HG03060 (cell line): ENCODE measurements around the gene RGPD4.
"Not testable (repeated sequence)": the region's sequence is repeated elsewhere in the genome, so short reads cannot be mapped to it uniquely, and the experiment has no call there.

Experiments used
- ATAC-seq: cut with Tn5 transposase; IDR thresholded peaks from one replicate; pipeline ENCODE4 v1.9.1; 2021; ENCODE audit warnings: low read depth, moderate number of reproducible peaks; ENCODE audit not compliant: unreplicated experiment

Gene RGPD4

DNA sequence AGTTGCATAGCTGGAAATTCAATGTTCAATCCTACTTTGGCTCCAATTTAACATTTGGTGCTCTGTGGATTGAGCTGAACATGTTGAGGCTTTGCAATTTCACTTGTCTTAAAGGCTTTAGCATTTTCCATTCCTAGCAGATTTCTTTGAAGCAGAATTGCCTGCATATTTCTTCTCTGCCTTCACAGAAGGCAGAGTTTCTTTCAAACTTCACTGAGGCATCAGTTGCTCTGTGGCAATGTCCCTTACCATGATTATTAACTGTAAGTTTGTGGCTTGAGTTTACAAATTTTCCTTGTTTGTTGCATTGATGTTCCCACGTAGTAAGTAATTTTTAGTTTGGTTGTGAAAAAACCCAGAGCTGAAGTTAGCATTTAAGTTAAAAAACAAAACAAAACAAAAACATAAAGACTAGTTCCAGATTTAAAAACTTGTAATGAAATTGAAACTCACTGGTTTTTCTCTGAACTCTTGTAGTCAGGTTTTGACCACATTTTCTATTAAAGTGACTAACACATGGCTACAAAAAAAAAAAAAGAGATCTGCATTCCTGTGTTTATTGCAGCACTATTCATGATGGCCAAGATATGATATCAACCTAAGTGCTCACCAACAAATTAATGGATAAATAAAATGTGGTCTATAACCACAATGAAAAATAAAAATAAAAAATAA is 90.1 kb downstream of the RGPD4 start:
- not testable (repeated sequence) for ATAC-seq

DNA sequence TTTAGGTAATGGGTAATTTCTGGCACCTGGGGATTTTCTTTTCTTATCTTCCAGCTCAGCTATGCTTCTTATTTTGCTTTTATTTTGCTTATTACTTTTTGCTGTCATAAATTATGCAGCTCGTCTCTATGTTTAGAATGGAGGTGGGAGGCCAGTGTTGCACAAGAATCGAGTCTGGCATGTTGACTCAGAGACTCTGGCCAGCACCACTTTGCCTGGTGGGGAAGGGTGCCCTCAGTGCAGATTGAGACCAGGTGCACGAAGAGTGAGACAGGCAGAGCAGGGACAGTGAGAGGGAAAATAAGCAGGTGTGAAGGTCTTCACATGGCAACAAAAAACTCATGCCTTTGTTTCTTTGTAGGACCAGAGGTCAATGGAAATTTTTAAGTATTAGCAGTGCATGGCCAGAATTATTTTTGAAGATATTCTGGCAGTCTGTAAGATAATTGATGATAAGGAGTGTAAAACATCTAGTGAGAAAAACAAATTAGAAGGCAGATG is 100.4 kb downstream of the RGPD4 start:
- no peak for ATAC-seq

DNA sequence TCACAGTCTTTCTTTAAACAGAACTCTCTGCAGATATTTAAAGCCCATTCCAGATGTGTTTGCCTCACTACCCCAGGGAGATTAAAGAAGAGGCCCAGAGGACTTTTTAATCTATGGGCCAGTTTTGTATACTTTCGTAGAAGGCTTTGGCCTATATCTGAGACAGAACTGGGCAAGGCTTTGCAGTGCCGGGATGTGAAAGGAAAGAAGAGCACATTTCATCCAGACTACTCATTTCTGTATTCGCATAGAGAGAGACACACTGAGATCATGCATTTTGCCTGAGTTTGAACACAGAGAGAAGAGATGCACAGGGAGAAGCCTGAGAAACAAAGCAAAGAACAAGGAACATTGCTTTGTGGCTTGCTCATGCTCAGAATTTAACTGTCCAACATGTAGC is 104.7 kb downstream of the RGPD4 start:
- ATAC-seq, result no peak

DNA sequence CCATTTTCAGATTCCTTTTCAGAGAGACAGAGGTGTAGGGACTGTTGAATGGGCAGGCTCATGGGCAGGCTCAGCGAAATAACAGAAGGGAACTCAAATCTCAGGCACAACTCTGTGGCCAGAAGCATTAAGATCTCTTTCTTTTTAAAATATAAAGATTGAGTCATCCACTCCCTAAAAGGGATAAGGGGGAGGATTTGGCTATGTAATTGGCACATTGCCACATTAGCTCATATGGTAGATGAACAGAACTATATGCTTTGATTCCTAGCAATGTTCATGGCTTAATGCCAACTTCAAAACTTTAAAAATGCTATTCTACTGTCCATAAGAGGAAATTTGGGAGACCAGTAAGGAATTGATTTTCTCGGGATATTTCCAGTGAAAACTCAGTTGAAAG is 105.8 kb downstream of the RGPD4 start:
- no peak for ATAC-seq

DNA sequence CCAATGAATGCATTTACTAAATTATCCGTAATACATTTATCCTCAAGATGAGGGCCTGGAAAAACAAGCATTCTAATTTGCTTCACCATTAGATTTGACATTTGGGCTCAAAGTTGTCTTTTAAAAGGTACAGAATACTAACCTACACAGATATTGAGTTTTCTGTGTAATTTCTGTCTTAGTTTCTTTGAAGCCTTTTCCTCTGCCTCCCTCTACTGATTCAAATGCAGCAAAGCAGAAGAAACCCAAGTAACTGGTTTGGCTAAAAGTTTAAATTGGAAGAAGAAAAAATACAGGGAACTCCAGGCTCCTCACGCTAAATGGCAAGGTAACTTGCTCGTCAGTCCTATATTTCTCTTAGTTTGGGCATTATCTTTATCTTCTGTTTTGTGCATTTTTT is 106.3 kb downstream of the RGPD4 start:
- ATAC-seq, result no peak

DNA sequence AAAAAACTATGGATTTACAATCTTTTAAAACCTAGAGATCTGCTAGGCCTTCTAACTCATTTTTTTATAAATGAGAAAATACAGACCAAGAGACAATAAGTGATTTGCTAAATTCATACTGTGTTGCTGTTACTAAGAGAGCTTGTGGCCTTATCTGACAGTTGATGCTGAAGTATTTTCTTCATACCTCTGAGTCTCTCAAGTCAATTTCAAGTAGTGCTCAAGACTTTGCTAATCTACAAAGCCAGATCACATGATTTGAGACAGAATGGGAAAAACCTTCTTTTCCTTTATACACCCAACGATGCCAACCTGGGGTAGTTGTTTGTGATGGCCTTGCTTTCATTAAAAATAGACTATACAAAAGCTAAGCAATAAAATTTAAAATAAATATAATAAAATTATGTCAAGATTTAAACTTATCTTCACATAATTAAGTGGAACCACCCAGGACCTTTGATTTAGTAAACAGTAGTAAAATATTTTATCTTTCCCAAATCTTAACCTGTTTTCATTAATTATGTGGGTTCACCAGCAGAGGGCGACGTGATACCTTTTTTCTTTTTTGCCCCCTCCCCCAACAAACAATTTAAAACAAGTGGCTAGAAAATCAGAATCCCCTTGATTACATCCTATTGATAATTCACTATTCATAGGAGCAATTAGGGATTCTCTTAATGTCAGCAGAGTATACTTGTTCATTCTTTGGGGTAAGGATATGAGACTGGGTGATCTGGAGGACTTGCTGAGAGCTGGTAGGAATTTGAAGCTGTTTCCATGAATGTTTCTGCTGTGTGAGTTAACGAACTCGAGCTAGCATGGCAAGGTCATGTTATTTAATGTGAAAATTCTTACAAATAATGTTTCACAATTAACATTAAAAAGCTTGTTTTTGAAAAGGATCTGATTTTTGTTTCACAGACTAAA is 110.0 kb downstream of the RGPD4 start:
- ATAC-seq, result no peak
